ENCODE data around the gene KCTD13.

Gene KCTD13

GRCh38 chr16:29876217-29876593, 49.8 kb downstream of the KCTD13 start:
- Histone ChIP-seq H3K27ac (ENCODE audit: low read length) (no peak overlapping the region), H3K9ac (ENCODE audit: low read length) (no peak overlapping the region), H3K79me2 (ENCODE audit: low read length) (no peaks in the 10 kb centered on the region), H3K36me3 (replicated peaks; ENCODE audit: insufficient read depth, low read length) (no peaks in the 10 kb centered on the region), H3K4me1 (ENCODE audit: low read length) (no peaks in the 10 kb centered on the region), H3K9me2 (replicated peaks; ENCODE audit: insufficient read depth, low read length) (no peaks in the 10 kb centered on the region), H3K9me3 (replicated peaks; ENCODE audit: insufficient read depth, low read length) (no peaks in the 10 kb centered on the region), H3K4me3 (ENCODE audit: low read length) (no peak overlapping the region), H4K20me1 (ENCODE audit: insufficient read depth, low read length) (no peaks in the 10 kb centered on the region), H3K27me3 (replicated peaks; ENCODE audit: insufficient read depth, low read length) (peaks cover 44% of the 10 kb centered on the region), H3K4me2 (ENCODE audit: low read depth, low read length) (no peak overlapping the region), H2AFZ (ENCODE audit: low read length) (no peak overlapping the region), H3F3A (ENCODE audit: insufficient read depth, low read length) (peaks cover 3% of the 10 kb centered on the region; the same call in 1 of the 2 replicates)
- TF ChIP-seq EZH2phosphoT487 (IDR thresholded peaks at IDR 0.05; ENCODE audit: low read length) (no peak), EZH2 (optimal IDR thresholded peaks at IDR 0.05; ENCODE audit: low read depth, low read length) (no peak)
- TF ChIP-seq, protein P1, sequence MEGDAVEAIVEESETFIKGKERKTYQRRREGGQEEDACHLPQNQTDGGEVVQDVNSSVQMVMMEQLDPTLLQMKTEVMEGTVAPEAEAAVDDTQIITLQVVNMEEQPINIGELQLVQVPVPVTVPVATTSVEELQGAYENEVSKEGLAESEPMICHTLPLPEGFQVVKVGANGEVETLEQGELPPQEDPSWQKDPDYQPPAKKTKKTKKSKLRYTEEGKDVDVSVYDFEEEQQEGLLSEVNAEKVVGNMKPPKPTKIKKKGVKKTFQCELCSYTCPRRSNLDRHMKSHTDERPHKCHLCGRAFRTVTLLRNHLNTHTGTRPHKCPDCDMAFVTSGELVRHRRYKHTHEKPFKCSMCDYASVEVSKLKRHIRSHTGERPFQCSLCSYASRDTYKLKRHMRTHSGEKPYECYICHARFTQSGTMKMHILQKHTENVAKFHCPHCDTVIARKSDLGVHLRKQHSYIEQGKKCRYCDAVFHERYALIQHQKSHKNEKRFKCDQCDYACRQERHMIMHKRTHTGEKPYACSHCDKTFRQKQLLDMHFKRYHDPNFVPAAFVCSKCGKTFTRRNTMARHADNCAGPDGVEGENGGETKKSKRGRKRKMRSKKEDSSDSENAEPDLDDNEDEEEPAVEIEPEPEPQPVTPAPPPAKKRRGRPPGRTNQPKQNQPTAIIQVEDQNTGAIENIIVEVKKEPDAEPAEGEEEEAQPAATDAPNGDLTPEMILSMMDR (IDR thresholded peaks at IDR 0.05; ENCODE audit: low read length), result no peak
- DNase-seq, result no peak

DNA sequence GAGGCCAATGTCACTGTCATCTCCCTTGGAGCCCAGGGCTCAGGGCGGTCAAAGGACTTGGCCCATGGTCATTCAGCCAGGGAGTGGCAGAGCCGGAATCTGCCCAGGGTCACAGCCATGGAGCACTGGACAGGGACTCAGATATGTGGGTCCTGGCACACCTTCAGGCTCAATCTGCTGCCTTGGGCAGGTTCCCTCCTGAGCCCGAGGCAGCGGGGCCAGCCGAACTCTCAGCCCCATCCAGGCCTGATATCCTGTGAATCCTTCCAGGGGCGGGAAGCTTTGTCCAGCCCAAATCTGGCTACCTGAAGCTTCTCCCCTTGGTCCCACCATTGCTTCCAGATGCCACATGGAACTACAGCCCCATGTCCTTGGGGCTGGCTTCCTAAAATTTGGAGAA, 50.8 kb downstream of the KCTD13 start:
- Histone ChIP-seq H3K27me3 (replicated peaks; ENCODE audit: insufficient read depth, low read length) (peaks cover 41% of the 10 kb centered on the region), H3K79me2 (ENCODE audit: low read length) (no peaks in the 10 kb centered on the region), H4K20me1 (ENCODE audit: insufficient read depth, low read length) (no peaks in the 10 kb centered on the region), H3K4me2 (ENCODE audit: low read depth, low read length) (no peak overlapping the region), H2AFZ (ENCODE audit: low read length) (no peak overlapping the region), H3K9me3 (replicated peaks; ENCODE audit: insufficient read depth, low read length) (no peaks in the 10 kb centered on the region), H3K4me1 (ENCODE audit: low read length) (no peaks in the 10 kb centered on the region), H3K9me2 (replicated peaks; ENCODE audit: insufficient read depth, low read length) (no peaks in the 10 kb centered on the region), H3K27ac (ENCODE audit: low read length) (no peak overlapping the region), H3F3A (ENCODE audit: insufficient read depth, low read length) (peaks cover 3% of the 10 kb centered on the region; the same call in 1 of the 2 replicates), H3K36me3 (replicated peaks; ENCODE audit: insufficient read depth, low read length) (no peaks in the 10 kb centered on the region), H3K9ac (ENCODE audit: low read length) (no peak overlapping the region), H3K4me3 (ENCODE audit: low read length) (no peak overlapping the region)
- no peak for DNase-seq
- no peak for TF ChIP-seq EZH2 (optimal IDR thresholded peaks at IDR 0.05; ENCODE audit: low read depth, low read length)
- TF ChIP-seq, protein P1 (IDR thresholded peaks at IDR 0.05; ENCODE audit: low read length), result no peak
- no peak for TF ChIP-seq EZH2phosphoT487 (IDR thresholded peaks at IDR 0.05; ENCODE audit: low read length)

- TF ChIP-seq EZH2 (optimal IDR thresholded peaks at IDR 0.05; ENCODE audit: low read depth, low read length) (no peak), EZH2phosphoT487 (IDR thresholded peaks at IDR 0.05; ENCODE audit: low read length) (no peak)
- TF ChIP-seq, protein P1 (IDR thresholded peaks at IDR 0.05; ENCODE audit: low read length), result no peak
- Histone ChIP-seq H3K4me1 (ENCODE audit: low read length) (no peaks in the 10 kb centered on the region), H3K27ac (ENCODE audit: low read length) (no peak overlapping the region), H3K79me2 (ENCODE audit: low read length) (no peaks in the 10 kb centered on the region), H3K9ac (ENCODE audit: low read length) (no peak overlapping the region), H3K36me3 (replicated peaks; ENCODE audit: insufficient read depth, low read length) (no peaks in the 10 kb centered on the region), H2AFZ (ENCODE audit: low read length) (no peak overlapping the region), H3K4me3 (ENCODE audit: low read length) (no peak overlapping the region), H3K4me2 (ENCODE audit: low read depth, low read length) (no peak overlapping the region), H3K9me3 (replicated peaks; ENCODE audit: insufficient read depth, low read length) (no peaks in the 10 kb centered on the region), H4K20me1 (ENCODE audit: insufficient read depth, low read length) (no peaks in the 10 kb centered on the region), H3K9me2 (replicated peaks; ENCODE audit: insufficient read depth, low read length) (no peaks in the 10 kb centered on the region), H3F3A (ENCODE audit: insufficient read depth, low read length) (peaks cover 3% of the 10 kb centered on the region; the same call in 1 of the 2 replicates), H3K27me3 (replicated peaks; ENCODE audit: insufficient read depth, low read length) (peaks cover 40% of the 10 kb centered on the region)
- DNase-seq, result no peak
Measured at GRCh38 chr16:29873319-29873718, 52.7 kb downstream of the KCTD13 start.

Measured in MM.1S (cell line).